Loucy (cell line): ENCODE results near the gene EXOC5.

ENCODE experiments used
- H2AFZ ChIP-seq: fragments of 200-600 bp; sonication (generic); 2 replicates; pipeline ENCODE4 v1.6.0; 2016; ENCODE audit warnings: antibody characterized with exemption, mild to moderate bottlenecking, low read length, moderate library complexity
- H3F3A ChIP-seq: fragments of 200-600 bp; 2 replicates; pipeline ENCODE4 v1.6.0; 2016; ENCODE audit warnings: antibody characterized with exemption, low read depth, mild to moderate bottlenecking
- H3K27me3 ChIP-seq: fragments of 200-600 bp; sonication (generic); 2 replicates; pipeline ENCODE4 v1.6.1; 2014; ENCODE audit warnings: low read length, mild to moderate bottlenecking; ENCODE audit not compliant: insufficient read depth, poor library complexity, severe bottlenecking
- H3K36me3 ChIP-seq: fragments of 200-600 bp; sonication (generic); 2 replicates; pipeline ENCODE4 v1.6.1; 2016; ENCODE audit warnings: low read length; ENCODE audit not compliant: insufficient read depth
- H3K4me1 ChIP-seq: fragments of 200-600 bp; sonication (generic); 2 replicates; pipeline ENCODE4 v1.5.1; 2014; ENCODE audit warnings: low read length, mild to moderate bottlenecking; ENCODE audit not compliant: insufficient read depth, poor library complexity, severe bottlenecking
- H3K4me2 ChIP-seq: fragments of 200-600 bp; sonication (generic); 2 replicates; pipeline ENCODE4 v1.6.0; 2014; ENCODE audit warnings: antibody characterized with exemption, low read length, low read depth, mild to moderate bottlenecking; ENCODE audit not compliant: poor library complexity, severe bottlenecking
- H3K4me3 ChIP-seq: fragments of 200-600 bp; sonication (generic); 2 replicates; pipeline ENCODE4 v1.5.1; 2014; ENCODE audit warnings: low read length, mild to moderate bottlenecking, mixed read lengths; ENCODE audit not compliant: poor library complexity, severe bottlenecking
- H3K79me2 ChIP-seq: fragments of 200-600 bp; sonication (generic); 2 replicates; pipeline ENCODE4 v1.6.1; 2014; ENCODE audit warnings: low read length; ENCODE audit not compliant: insufficient read depth
- H3K9ac ChIP-seq: fragments of 200-600 bp; sonication (generic); 2 replicates; pipeline ENCODE4 v1.6.0; 2014; ENCODE audit warnings: mild to moderate bottlenecking, low read depth, low read length, moderate library complexity; ENCODE audit not compliant: poor library complexity, severe bottlenecking
- H3K9me2 ChIP-seq: fragments of 200-600 bp; sonication (generic); replicated peaks from 2 replicates; pipeline ENCODE4 v1.6.1; 2016; ENCODE audit warnings: low read depth, low read length, mixed read lengths
- H3K9me3 ChIP-seq: fragments of 200-600 bp; sonication (generic); 2 replicates; pipeline ENCODE4 v1.6.1; 2014; ENCODE audit warnings: mild to moderate bottlenecking, antibody characterized with exemption, low read length, low read depth; ENCODE audit not compliant: insufficient read depth
- H4K20me1 ChIP-seq: fragments of 200-600 bp; sonication (generic); 2 replicates; pipeline ENCODE4 v1.6.0; 2014; ENCODE audit warnings: antibody characterized with exemption, low read length, mild to moderate bottlenecking; ENCODE audit not compliant: insufficient read depth, poor library complexity, severe bottlenecking
- EZH2phosphoT487 ChIP-seq: fragments of 200-600 bp; IDR thresholded peaks from 2 replicates; pipeline ENCODE4 v1.6.1; 2018; ENCODE audit warnings: antibody characterized with exemption, mild to moderate bottlenecking, moderate library complexity, borderline replicate concordance
- TF ChIP-seq, protein P1 (sequence below): fragments of 200-600 bp; sonication (generic); conservative IDR thresholded peaks from 2 replicates; pipeline ENCODE4 v1.5.1; 2014; ENCODE audit warnings: mild to moderate bottlenecking, antibody characterized with exemption, low read length

Gene EXOC5

GRCh38 chr14:57246933-57247657 is 21.6 kb downstream of the EXOC5 start:
- Histone ChIP-seq H3K27me3 (no peaks in the 10 kb centered on the region), H3F3A (no peaks in the 10 kb centered on the region), H3K9me3 (no peaks in the 10 kb centered on the region), H4K20me1 (peaks cover 32% of the 10 kb centered on the region), H3K4me2 (no peak overlapping the region), H3K79me2 (peaks cover 34% of the 10 kb centered on the region), H3K4me3 (no peak overlapping the region), H3K4me1 (peaks cover 4% of the 10 kb centered on the region), H2AFZ (no peak overlapping the region), H3K9me2 (no peaks in the 10 kb centered on the region), H3K9ac (no peak overlapping the region), H3K36me3 (peaks cover 43% of the 10 kb centered on the region; the same call in 1 of the 2 replicates)
- TF ChIP-seq EZH2phosphoT487 = no peak
- TF ChIP-seq, protein P1, sequence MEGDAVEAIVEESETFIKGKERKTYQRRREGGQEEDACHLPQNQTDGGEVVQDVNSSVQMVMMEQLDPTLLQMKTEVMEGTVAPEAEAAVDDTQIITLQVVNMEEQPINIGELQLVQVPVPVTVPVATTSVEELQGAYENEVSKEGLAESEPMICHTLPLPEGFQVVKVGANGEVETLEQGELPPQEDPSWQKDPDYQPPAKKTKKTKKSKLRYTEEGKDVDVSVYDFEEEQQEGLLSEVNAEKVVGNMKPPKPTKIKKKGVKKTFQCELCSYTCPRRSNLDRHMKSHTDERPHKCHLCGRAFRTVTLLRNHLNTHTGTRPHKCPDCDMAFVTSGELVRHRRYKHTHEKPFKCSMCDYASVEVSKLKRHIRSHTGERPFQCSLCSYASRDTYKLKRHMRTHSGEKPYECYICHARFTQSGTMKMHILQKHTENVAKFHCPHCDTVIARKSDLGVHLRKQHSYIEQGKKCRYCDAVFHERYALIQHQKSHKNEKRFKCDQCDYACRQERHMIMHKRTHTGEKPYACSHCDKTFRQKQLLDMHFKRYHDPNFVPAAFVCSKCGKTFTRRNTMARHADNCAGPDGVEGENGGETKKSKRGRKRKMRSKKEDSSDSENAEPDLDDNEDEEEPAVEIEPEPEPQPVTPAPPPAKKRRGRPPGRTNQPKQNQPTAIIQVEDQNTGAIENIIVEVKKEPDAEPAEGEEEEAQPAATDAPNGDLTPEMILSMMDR = no peak

DNA sequence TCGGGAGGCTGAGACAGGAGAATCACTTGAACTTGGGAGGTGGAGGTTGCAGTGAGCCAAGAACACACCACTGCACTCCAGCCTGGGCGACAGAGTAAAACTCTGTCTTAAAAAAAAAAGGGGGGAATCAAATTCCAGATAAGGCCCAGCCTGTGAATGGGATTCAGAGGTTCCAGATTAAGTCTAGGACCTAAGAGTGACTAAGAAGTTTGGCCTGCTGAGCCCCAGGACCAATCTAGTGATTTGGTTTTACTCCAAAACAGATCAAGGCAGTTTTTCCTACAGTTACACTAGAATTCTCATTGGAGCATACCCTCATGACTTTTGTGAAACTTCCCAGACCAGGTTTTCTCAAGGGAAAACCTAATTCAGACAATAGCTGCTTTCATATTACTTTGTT is 22.8 kb downstream of the EXOC5 start:
- Histone ChIP-seq H3K4me2 (no peak overlapping the region), H4K20me1 (peaks cover 24% of the 10 kb centered on the region), H3K79me2 (peaks cover 22% of the 10 kb centered on the region), H3K9me2 (no peaks in the 10 kb centered on the region), H2AFZ (no peak overlapping the region), H3K36me3 (peaks cover 43% of the 10 kb centered on the region; the same call in 1 of the 2 replicates), H3K4me3 (no peak overlapping the region), H3K9me3 (no peaks in the 10 kb centered on the region), H3F3A (no peaks in the 10 kb centered on the region), H3K27me3 (no peaks in the 10 kb centered on the region), H3K9ac (no peak overlapping the region), H3K4me1 (no peaks in the 10 kb centered on the region)
- TF ChIP-seq, protein P1 = no peak
- TF ChIP-seq EZH2phosphoT487 = no peak

GRCh38 chr14:57244106-57244505 is 24.6 kb downstream of the EXOC5 start:
- no peaks in the 10 kb centered on the region for H3F3A ChIP-seq
- TF ChIP-seq, protein P1 = no peak
- TF ChIP-seq EZH2phosphoT487 = no peak
- no peak overlapping the region for H3K4me2 ChIP-seq
- H3K27me3 ChIP-seq = no peaks in the 10 kb centered on the region
- no peaks in the 10 kb centered on the region for H3K9me3 ChIP-seq
- H3K79me2 ChIP-seq = peaks cover 7% of the 10 kb centered on the region
- H4K20me1 ChIP-seq = peaks cover 13% of the 10 kb centered on the region
- H3K9ac ChIP-seq = no peak overlapping the region
- H3K36me3 ChIP-seq = peaks cover 45% of the 10 kb centered on the region; the same call in 1 of the 2 replicates
- H3K4me1 ChIP-seq = no peaks in the 10 kb centered on the region
- no peak overlapping the region for H2AFZ ChIP-seq
- H3K9me2 ChIP-seq = no peaks in the 10 kb centered on the region
- H3K4me3 ChIP-seq = no peak overlapping the region
